WERI-Rb-1 (cell line): ENCODE results near the gene SRCIN1.
"Not testable (repeated sequence)": the region's sequence is repeated elsewhere in the genome, so short reads cannot be mapped to it uniquely, and the experiment has no call there.

Experiments used
- DNase-seq: peaks from one replicate; pipeline ENCODE4 v3.0.0-alpha.2; 2020
- H3K27ac ChIP-seq: fragments of 250-450 bp; sonication (Bioruptor Pico); 2 replicates; pipeline ENCODE4 v1.5.1; 2020; ENCODE audit warnings: mild to moderate bottlenecking, moderate library complexity
- H3K27me3 ChIP-seq: fragments of 250-450 bp; sonication (Bioruptor Pico); 2 replicates; pipeline ENCODE4 v1.5.1; 2021; ENCODE audit warnings: mild to moderate bottlenecking, low read depth, moderate library complexity; ENCODE audit not compliant: insufficient read depth, severe bottlenecking
- H3K36me3 ChIP-seq: fragments of 250-450 bp; sonication (Bioruptor Pico); 2 replicates; pipeline ENCODE4 v1.5.1; 2020; ENCODE audit warnings: mild to moderate bottlenecking, moderate library complexity
- H3K4me3 ChIP-seq: 2 replicates; pipeline ENCODE4 v1.5.1; 2011; ENCODE audit warnings: low read depth, mild to moderate bottlenecking, control low read depth, low read length
- H3K9me3 ChIP-seq: fragments of 250-450 bp; sonication (Bioruptor Pico); 2 replicates; pipeline ENCODE4 v1.5.1; 2021; ENCODE audit warnings: mild to moderate bottlenecking, moderate library complexity; ENCODE audit not compliant: severe bottlenecking
- CTCF ChIP-seq: IDR thresholded peaks from 2 replicates; pipeline ENCODE4 v1.5.1; 2011; ENCODE audit warnings: low read depth, mild to moderate bottlenecking, control low read depth, inconsistent platforms, low read length

The SRCIN1 gene

GRCh38 chr17:38533241-38533640 is 72.5 kb downstream of the SRCIN1 start:
- no peak for TF ChIP-seq CTCF
- Histone ChIP-seq H3K27me3 (no peaks in the 10 kb centered on the region), H3K4me3 (no peak overlapping the region), H3K36me3 (no peaks in the 10 kb centered on the region), H3K27ac (no peak overlapping the region), H3K9me3 (no peaks in the 10 kb centered on the region)
- no peak for DNase-seq

DNA sequence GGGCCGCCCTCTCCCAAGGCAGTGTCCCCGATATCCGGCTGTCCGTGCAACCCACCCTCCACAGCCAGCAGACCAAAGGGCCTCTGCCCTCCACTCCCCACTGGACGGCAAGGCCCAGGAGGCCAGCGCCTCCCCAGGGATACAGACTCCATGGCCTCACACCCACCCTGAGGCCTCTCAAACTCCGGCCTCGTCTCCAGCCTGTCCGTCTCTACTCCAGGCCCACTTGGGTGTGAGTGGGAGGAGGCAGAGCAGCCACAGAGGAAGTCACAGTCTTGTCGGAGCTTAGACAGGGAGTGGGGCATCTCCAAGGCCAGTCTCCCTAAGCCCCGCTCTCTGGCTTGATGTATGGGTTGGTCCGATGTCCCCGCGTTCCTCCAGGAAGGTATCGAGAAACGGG is 73.3 kb downstream of the SRCIN1 start:
- Histone ChIP-seq H3K9me3 (no peaks in the 10 kb centered on the region), H3K36me3 (no peaks in the 10 kb centered on the region), H3K27me3 (no peaks in the 10 kb centered on the region), H3K27ac (no peak overlapping the region), H3K4me3 (no peak overlapping the region)
- DNase-seq: no peak
- no peak for TF ChIP-seq CTCF

DNA sequence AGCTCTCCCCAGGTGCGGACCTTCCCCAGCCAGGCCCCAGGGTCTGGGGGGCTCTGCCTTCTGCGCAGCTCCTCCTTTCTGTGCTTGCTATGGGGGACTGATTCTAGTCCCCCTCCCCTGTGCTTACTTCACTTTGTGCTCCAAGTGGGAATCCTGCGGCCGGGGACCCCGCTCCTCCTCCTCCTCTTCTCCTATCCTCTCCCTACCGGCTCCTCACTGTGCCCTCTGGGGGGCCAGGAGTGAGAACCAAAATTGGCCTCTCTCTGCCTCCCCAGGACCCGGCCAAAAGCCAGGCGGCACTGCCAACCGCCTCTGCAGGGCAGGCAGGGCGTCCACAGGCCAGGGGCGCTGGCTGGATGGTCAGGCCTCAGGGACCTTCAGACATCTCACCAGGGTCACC is 74.0 kb downstream of the SRCIN1 start:
- not testable (repeated sequence) for H3K9me3 ChIP-seq, H3K36me3 ChIP-seq, H3K27ac ChIP-seq, H3K4me3 ChIP-seq, DNase-seq, H3K27me3 ChIP-seq

GRCh38 chr17:38530856-38531255 is 74.9 kb downstream of the SRCIN1 start:
- not testable (repeated sequence) for H3K36me3 ChIP-seq, H3K27me3 ChIP-seq, H3K4me3 ChIP-seq, H3K9me3 ChIP-seq, DNase-seq, H3K27ac ChIP-seq

GRCh38 chr17:38528141-38528540 is 77.6 kb downstream of the SRCIN1 start:
- DNase-seq, H3K27ac ChIP-seq, H3K27me3 ChIP-seq, H3K9me3 ChIP-seq, H3K4me3 ChIP-seq, H3K36me3 ChIP-seq: not testable (repeated sequence)

GRCh38 chr17:38526526-38526925 is 79.2 kb downstream of the SRCIN1 start:
- H3K36me3 ChIP-seq, DNase-seq: not testable (repeated sequence)

GRCh38 chr17:38512473-38513058 is 93.2 kb downstream of the SRCIN1 start:
- DNase-seq: no peak
- no peak for TF ChIP-seq CTCF
- Histone ChIP-seq H3K27ac (peak overlapping the region; percentile 90), H3K9me3 (no peaks in the 10 kb centered on the region), H3K27me3 (no peaks in the 10 kb centered on the region), H3K36me3 (no peaks in the 10 kb centered on the region), H3K4me3 (no peak overlapping the region)

More at GRCh38 chr17:38526526-38526925, 79.2 kb downstream of the SRCIN1 start:
- H3K27ac ChIP-seq, H3K9me3 ChIP-seq, H3K4me3 ChIP-seq, H3K27me3 ChIP-seq: not testable (repeated sequence)
